HG02852 (cell line): Measurements from ENCODE around the gene PAX2.

Source experiments
- ATAC-seq: cut with Tn5 transposase; IDR thresholded peaks from one replicate; pipeline ENCODE4 v1.9.1; 2021; ENCODE audit warnings: mild to moderate bottlenecking, moderate library complexity; ENCODE audit not compliant: unreplicated experiment

PAX2 gene

DNA sequence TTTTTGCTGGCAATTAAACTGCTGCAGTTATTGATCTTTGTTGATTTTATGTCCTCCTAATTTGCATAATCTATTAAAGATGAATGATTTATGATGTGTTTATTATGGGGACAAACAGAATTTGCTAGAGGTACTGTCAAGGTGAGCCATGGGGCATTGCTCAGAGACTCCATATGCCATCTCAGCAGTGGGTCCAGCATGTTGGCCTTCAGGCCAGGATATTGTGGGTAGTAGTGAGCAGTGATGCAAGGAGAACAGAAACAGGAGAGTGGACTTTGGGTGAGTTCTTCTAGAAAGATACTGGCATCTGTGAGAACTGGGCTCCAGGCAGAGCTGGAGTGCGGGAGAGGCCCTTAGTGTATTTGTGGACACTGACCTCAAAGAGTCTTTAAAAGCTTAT, 65.9 kb downstream of the PAX2 start:
- ATAC-seq: no peak

DNA sequence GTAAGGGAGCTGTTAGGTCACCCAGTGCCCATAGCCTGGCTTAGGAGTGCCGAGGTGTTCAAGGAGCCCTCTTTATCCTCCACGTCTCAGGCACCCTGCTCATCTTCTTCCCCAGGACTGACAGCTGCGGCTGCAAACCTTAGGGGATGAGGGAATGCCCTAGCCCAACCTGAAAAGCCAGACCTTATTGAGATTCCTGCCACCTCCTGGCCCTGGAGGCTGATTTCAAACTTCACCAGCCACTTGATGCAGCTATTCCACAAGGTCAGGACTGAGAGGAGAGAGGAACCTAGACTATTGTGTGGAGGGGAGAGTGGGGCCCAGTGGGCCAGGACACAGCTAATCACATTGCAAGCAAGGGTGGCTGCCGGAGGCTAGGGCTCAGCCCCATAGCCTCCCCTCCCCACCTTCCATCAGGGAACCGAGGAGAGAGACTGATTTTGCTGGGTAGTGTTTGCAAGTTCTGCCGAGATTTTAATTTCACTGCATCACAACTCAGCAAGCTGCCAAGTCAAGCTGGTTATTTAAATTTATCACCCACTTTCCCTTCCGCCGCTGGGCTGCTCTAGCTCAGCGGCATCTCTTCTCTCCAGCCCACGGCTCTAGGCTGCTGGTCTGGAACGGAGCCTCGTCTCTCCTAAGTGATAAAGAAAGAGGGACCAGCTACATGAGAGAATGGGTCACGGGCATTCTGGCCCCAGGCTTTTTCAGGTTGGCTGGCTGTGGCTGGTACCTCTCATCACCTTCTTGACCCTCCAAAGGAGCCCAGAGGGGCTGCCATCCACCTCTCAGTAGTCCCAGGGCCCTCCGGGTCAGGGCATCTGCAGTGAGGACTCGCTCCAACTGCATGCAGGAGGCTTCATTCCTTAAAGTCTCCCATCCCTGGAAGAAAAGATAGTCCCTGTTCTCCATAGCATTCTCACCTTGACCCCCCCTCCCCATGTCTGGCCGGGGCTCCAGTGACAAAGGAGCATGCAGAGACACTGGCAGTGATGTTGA, 66.7 kb downstream of the PAX2 start:
- ATAC-seq: no peak

DNA sequence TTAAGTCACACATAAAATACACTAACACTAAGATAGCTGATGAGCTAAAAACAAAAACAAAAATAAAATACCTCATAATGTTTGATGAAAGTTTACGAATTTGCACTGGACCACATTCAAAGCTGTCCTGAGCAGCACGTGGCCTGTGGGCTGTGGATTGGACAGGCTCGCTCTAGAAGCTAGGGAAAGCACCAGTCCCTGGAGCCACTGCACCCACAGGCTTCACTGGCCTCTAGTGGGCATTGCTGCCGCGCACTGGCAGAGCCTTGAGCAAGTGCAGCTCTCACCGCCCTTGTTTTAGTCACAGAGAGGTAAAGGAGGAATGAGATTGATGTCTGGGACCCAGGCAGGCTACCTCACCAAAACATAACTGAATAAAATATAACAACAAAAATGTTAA, 67.6 kb downstream of the PAX2 start:
- no peak for ATAC-seq

DNA sequence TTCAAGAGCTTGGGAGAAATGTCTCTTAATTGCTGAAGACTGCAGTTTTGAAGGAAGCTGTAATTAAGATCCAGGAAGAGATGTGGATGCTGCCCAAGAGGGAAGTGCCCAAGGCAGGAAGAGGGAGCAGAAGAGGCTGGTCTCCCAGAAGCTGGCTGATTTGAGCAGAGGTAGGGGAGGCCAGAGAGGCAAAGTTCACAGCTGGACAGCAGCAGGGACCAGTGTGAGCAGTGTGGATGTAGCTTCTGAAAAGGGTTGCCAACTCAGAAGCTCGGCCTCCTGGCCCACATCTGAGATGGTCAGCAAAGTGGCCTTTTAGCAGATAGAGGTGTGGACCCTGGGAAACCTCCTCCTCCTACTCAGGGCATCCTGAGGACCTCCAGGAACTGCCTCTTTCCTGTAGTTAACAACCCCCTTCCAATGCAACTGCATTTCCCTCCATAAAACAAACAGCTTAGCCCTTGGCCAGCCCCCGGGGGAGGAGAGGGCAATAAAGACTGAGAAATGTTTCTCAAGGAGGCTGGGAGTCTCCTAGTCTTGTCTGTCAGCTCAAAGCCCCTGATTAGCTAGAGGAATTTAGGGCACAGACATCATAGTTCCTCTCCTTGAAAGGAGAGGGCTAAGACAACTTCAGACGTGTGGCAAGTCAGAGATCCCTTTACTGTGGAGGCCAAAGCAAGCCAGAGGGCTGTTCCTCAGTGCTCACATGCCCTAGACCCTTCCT, 69.5 kb downstream of the PAX2 start:
- ATAC-seq: no peak

DNA sequence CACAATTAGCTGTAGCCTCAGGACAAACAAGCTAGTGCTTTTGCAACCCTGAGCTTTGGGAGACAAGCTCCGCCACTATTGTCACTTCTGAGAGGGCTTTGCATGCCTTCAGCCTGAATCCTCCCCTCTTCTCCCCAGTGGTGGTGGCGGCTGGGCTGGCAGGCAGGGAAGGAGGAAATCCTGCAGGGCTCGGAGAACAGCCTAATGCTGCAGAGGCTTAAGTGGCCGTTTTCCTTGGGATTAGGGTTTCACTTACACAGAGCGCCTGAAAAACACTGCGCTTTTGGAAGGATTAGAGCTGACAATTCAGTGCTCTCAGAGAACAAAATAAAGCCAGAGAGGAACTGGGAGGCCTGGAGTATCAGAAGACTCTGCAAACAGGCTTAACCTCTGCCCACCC, 71.3 kb downstream of the PAX2 start:
- no peak for ATAC-seq

DNA sequence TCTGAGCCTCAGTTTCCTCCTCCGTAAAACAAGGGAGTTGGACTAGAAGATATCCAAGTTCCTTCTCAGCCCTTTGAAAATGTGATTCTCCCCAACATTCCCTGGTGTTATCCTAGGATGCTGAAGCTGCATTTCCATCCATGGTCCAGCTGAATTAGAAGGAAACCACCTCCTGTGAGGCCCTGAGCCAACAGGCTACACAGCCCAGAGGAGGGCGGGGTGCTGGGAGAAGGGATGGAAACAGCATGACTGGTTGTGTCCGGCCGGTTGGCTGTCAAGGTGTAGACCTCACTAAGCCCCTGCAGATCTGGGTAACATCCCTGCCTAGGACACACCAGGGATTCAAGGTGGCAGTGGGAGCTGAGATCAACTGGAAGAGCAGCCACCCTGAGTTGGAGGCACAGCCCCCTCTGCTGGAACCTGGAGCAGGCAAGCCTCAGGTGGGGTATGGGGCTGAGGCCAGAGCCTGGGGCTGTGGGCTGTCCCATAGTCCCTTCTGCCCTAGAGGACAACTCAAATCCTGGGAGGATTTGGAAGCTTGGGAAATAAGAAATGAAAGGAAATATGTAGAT, 72.0 kb downstream of the PAX2 start:
- ATAC-seq: no peak

DNA sequence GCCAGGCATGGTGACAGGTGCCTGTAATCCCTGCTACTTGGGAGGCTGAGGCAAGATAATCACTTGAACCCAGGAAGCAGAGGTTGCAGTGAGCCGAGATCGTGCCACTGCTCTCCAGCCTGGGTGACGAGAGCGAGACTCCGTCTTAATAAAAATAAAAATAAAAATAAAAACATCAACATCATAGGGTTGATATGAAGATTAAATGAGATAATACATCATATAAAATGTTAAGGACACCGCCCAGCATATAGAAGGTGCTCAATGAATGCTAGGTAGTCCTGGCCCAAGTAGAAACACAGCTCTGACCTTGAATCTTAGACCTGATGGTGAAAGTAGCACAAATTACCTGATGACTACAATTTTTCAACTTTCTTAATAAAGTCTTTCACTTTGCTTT, 74.0 kb downstream of the PAX2 start:
- ATAC-seq: no peak

DNA sequence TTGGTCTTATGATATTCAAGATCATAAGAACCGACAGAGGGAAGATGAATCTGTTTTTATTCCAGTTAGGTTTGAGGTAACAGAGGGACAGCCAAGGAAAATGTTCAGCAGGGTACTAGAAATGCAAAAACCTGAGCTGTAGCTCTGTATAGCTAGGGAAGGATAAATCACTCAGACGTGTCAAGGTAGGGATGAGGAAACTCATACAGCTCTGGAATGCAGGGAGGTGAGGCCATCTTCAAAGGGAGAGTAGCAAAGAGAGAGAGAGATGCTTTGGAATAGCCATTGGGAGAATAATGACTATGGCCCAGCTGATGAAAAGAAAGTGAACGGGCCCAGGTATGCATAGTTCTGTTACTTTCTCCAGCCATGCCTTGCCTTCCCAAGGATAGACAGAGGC, 77.8 kb downstream of the PAX2 start:
- no peak for ATAC-seq

DNA sequence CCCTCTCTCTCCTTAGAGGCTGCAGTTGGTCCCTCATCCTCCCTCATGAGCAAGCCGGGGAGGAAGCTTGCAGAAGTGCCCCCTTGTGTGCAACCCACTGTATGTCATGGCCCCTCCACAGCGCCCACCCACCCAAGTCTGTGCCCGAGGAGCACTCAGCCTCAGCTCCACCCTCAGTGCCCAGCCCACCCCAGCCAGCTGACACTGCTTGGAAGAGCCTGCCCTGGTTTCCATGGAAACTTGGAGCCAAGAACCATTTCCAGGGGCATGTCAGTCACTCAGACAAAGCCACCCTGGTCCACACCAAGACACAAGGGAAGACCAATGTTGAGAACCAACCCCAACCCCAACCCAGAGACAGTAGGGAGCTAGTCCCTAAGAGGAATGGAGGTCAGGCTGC, 79.5 kb downstream of the PAX2 start:
- no peak for ATAC-seq

DNA sequence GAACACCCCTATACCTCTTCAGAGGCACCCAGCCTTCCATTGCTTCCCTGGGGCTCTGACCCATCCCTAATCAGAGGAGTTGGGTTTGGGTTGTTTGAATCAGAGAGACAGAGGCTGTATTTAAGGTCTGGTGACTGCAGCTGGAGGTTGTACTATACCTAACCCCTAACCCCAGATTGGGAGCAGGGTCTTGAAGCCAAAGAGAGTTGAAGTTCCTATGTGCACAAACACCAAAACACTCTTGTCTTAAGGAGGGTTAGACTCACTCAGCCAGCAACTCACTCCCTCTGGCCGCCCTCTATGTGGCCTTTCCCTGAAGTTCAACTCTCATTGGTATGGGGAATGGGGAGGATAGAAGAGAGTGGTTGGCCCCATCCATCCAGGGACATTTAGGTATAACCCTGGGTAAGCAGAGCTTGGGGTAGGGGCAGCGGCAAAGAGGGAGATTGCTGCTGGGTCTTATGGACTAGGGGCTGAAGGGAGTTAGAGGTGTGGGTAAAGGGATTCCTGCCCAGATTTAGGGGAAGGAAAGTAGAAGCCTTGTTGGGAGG, 80.0 kb downstream of the PAX2 start:
- no peak for ATAC-seq

DNA sequence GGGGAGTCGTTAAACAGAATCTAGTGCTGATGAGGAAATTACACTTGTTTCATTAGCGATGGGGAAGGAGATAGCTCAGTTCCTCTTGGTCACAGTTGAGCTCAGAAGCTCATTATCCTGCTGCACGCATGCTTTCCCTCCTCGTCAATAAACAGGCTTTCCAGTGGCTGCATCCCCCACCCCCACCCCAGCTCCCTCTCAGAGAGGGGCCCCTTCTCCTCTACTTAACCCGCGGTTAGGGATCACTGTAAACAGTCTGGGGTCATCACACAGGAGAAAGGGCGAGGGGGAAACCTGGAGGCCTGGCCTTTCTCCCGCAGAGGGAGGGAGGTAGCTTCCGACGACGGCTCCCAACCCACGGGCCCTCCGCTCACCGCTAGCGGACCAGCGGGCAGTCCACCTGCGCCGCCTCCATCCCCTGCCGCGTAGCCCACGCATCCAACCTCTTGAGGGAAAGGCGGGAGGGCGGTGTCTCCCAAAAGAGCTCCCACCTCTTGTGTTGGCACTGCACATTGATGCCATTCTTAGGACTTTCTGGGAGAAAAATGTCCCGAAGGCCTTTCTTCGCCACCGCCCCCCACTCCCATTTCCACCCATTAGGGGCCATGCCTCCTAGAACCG, 80.8 kb downstream of the PAX2 start:
- no peak for ATAC-seq

DNA sequence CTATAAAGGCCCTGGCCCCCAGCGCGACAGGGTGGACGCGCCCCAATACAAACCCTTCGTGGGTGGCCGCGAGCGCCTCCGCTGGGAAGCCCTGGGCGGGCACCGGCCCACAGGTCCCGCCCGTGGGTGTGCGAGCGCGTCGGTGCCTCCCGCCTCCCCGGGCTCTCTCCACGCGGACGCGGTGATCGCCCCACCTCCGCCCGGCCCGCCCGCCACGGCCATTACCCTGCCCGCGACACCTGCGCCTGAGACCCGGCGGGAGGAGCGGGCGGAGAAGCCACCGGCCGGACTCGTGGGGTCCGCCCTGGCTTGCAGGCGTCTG, 81.2 kb downstream of the PAX2 start:
- ATAC-seq: no peak

DNA sequence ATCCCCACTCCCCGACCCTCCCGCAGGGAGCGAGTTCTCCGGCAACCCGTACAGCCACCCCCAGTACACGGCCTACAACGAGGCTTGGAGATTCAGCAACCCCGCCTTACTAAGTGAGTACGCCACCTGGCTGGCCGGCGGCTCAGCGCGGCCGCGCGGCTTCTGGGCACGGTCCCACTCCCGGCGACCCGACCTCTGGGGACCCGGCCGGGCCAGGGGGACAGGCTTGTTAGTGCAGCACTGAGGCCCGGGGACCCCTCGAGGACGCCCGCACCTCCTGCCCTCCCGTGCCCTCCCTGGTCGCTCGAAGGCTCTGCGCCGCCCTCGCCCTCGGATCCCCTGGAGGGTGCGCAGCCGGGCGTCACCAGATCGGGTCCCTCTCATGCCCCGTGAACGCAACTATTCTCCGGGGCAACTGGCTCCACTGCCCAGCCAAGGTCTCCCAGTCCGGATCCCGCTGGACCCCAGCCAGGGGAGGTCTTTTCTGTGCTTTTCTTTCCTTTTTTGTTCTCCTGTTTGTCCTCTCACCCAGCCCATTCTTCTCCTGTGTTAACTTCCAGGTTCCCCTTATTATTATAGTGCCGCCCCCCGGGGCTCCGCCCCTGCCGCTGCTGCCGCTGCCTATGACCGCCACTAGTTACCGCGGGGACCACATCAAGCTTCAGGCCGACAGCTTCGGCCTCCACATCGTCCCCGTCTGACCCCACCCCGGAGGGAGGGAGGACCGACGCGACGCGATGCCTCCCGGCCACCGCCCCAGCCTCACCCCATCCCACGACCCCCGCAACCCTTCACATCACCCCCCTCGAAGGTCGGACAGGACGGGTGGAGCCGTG, 81.8 kb downstream of the PAX2 start:
- ATAC-seq: no peak

DNA sequence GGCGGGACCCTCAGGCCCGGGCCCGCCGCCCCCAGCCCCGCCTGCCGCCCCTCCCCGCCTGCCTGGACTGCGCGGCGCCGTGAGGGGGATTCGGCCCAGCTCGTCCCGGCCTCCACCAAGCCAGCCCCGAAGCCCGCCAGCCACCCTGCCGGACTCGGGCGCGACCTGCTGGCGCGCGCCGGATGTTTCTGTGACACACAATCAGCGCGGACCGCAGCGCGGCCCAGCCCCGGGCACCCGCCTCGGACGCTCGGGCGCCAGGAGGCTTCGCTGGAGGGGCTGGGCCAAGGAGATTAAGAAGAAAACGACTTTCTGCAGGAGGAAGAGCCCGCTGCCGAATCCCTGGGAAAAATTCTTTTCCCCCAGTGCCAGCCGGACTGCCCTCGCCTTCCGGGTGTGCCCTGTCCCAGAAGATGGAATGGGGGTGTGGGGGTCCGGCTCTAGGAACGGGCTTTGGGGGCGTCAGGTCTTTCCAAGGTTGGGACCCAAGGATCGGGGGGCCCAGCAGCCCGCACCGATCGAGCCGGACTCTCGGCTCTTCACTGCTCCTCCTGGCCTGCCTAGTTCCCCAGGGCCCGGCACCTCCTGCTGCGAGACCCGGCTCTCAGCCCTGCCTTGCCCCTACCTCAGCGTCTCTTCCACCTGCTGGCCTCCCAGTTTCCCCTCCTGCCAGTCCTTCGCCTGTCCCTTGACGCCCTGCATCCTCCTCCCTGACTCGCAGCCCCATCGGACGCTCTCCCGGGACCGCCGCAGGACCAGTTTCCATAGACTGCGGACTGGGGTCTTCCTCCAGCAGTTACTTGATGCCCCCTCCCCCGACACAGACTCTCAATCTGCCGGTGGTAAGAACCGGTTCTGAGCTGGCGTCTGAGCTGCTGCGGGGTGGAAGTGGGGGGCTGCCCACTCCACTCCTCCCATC, 82.7 kb downstream of the PAX2 start:
- no peak for ATAC-seq

DNA sequence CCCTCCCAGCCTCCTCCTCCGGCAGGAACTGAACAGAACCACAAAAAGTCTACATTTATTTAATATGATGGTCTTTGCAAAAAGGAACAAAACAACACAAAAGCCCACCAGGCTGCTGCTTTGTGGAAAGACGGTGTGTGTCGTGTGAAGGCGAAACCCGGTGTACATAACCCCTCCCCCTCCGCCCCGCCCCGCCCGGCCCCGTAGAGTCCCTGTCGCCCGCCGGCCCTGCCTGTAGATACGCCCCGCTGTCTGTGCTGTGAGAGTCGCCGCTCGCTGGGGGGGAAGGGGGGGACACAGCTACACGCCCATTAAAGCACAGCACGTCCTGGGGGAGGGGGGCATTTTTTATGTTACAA, 83.3 kb downstream of the PAX2 start:
- no peak for ATAC-seq

DNA sequence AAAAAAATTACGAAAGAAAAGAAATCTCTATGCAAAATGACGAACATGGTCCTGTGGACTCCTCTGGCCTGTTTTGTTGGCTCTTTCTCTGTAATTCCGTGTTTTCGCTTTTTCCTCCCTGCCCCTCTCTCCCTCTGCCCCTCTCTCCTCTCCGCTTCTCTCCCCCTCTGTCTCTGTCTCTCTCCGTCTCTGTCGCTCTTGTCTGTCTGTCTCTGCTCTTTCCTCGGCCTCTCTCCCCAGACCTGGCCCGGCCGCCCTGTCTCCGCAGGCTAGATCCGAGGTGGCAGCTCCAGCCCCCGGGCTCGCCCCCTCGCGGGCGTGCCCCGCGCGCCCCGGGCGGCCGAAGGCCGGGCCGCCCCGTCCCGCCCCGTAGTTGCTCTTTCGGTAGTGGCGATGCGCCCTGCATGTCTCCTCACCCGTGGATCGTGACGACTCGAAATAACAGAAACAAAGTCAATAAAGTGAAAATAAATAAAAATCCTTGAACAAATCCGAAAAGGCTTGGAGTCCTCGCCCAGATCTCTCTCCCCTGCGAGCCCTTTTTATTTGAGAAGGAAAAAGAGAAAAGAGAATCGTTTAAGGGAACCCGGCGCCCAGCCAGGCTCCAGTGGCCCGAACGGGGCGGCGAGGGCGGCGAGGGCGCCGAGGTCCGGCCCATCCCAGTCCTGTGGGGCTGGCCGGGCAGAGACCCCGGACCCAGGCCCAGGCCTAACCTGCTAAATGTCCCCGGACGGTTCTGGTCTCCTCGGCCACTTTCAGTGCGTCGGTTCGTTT, 83.9 kb downstream of the PAX2 start:
- no peak for ATAC-seq

DNA sequence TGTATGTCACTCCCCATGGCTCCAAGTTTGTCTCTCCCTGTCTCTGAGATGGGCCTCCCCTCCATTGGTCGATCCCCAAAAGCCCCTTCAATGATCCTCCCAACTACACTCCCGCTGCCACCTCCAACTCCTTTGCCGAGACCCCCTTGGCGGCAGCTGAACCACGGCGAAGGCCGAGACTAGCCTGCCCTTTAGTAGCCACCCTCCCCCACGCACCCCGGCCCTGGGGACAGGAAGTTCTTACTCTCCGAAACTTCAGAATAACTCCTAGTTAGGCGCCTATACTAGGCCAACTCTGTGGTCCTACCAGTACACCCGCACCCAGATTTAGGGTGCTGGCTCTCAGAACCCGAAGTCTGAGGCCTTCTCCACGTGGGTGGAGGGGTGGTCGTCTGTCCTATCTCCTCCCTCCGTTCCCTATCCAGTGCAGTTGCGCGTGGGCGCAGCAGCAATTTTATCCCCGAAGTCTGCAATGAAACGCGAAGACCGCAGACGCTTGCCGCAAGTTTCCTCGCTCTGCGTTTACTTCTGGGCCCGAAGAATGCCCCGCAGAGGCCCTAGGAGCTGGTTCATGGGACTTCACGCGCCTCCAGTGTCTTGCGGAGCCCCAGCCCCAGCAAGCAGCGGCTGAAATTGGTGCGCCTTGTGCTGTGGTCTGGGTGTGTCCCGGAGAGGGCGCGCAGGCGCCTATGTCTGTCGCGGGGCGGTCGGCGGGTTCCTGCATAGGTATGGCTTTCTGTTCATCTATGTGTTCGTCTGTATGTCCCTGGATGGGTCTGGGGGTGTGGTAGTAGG, 84.7 kb downstream of the PAX2 start:
- ATAC-seq: no peak

DNA sequence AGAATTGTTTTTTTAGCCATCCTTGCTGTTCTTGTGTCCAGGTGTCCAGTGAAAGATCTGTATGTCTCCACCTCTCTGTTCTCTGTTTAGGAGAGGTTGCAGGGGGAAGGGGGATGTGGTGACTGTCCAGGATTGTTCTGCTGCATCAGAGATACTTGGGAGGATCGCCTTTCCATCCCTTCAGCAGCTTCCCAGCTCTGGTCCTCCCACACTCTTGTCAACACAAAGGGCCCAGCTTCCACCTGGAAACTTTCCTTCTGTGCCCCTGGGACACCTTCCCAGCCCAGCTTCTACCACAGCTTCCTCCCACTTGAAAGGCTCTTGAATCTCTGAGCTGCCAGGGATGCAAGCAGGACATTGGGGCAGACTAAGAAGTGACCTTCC, 85.3 kb downstream of the PAX2 start:
- no peak for ATAC-seq
